WERI-Rb-1 (cell line): ENCODE results near the gene STEAP3.

ENCODE experiments used
- DNase-seq: peaks from one replicate; pipeline ENCODE4 v3.0.0-alpha.2; 2020
- H3K27ac ChIP-seq: fragments of 250-450 bp; sonication (Bioruptor Pico); 2 replicates; pipeline ENCODE4 v1.5.1; 2020; ENCODE audit warnings: mild to moderate bottlenecking, moderate library complexity
- H3K27me3 ChIP-seq: fragments of 250-450 bp; sonication (Bioruptor Pico); 2 replicates; pipeline ENCODE4 v1.5.1; 2021; ENCODE audit warnings: mild to moderate bottlenecking, low read depth, moderate library complexity; ENCODE audit not compliant: insufficient read depth, severe bottlenecking
- H3K36me3 ChIP-seq: fragments of 250-450 bp; sonication (Bioruptor Pico); 2 replicates; pipeline ENCODE4 v1.5.1; 2020; ENCODE audit warnings: mild to moderate bottlenecking, moderate library complexity
- H3K4me3 ChIP-seq: 2 replicates; pipeline ENCODE4 v1.5.1; 2011; ENCODE audit warnings: low read depth, mild to moderate bottlenecking, control low read depth, low read length
- H3K9me3 ChIP-seq: fragments of 250-450 bp; sonication (Bioruptor Pico); 2 replicates; pipeline ENCODE4 v1.5.1; 2021; ENCODE audit warnings: mild to moderate bottlenecking, moderate library complexity; ENCODE audit not compliant: severe bottlenecking
- CTCF ChIP-seq: IDR thresholded peaks from 2 replicates; pipeline ENCODE4 v1.5.1; 2011; ENCODE audit warnings: low read depth, mild to moderate bottlenecking, control low read depth, inconsistent platforms, low read length

The STEAP3 gene

GRCh38 chr2:119250718-119251290, 27.2 kb downstream of the STEAP3 start:
- Histone ChIP-seq H3K9me3 (no peaks in the 10 kb centered on the region), H3K36me3 (peaks cover 12% of the 10 kb centered on the region), H3K27me3 (no peaks in the 10 kb centered on the region), H3K27ac (no peak overlapping the region), H3K4me3 (no peak overlapping the region)
- TF ChIP-seq CTCF: no peak
- DNase-seq: no peak

- no peak overlapping the region for H3K27ac ChIP-seq
- no peak for DNase-seq
- no peak overlapping the region for H3K4me3 ChIP-seq
- H3K27me3 ChIP-seq: no peaks in the 10 kb centered on the region
- no peaks in the 10 kb centered on the region for H3K9me3 ChIP-seq
- no peak for TF ChIP-seq CTCF
- peaks cover 12% of the 10 kb centered on the region for H3K36me3 ChIP-seq
These were observed 28.0 kb downstream of the STEAP3 start for GRCh38 chr2:119251652-119252051.

- TF ChIP-seq CTCF: no peak
- Histone ChIP-seq H3K9me3 (no peaks in the 10 kb centered on the region), H3K27ac (no peak overlapping the region), H3K4me3 (no peak overlapping the region), H3K27me3 (no peaks in the 10 kb centered on the region), H3K36me3 (peaks cover 12% of the 10 kb centered on the region)
- DNase-seq: no peak
These were observed 28.8 kb downstream of the STEAP3 start for GRCh38 chr2:119252186-119253113.

GRCh38 chr2:119253114-119253702, 29.6 kb downstream of the STEAP3 start:
- Histone ChIP-seq H3K4me3 (no peak overlapping the region), H3K36me3 (peaks cover 12% of the 10 kb centered on the region), H3K27ac (no peak overlapping the region), H3K27me3 (no peaks in the 10 kb centered on the region), H3K9me3 (no peaks in the 10 kb centered on the region)
- TF ChIP-seq CTCF: no peak
- DNase-seq: no peak

- H3K9me3 ChIP-seq: no peaks in the 10 kb centered on the region
- DNase-seq: no peak
- H3K36me3 ChIP-seq: peaks cover 12% of the 10 kb centered on the region
- H3K27ac ChIP-seq: no peak overlapping the region
- no peak overlapping the region for H3K4me3 ChIP-seq
- no peak for TF ChIP-seq CTCF
- no peaks in the 10 kb centered on the region for H3K27me3 ChIP-seq
These were observed 30.3 kb downstream of the STEAP3 start for GRCh38 chr2:119253760-119254600.
